ENCODE results near the gene XIAP. TPM values are rescaled to one million over a fixed set of nuclear protein-coding genes. Genes with fewer than 3 reads are reported as not detected.
"Not testable (repeated sequence)": the region's sequence is repeated elsewhere in the genome, so short reads cannot be mapped to it uniquely, and the experiment has no call there.

Gene XIAP
- polyA plus RNA-seq, 6 donors from 2014 or later = 2.5 to 15.8 (median 9.4) TPM

GRCh38 chrX:123849096-123849495, 10.8 kb upstream of the XIAP start:
- Mint-ChIP-seq H3K4me3 (no peak overlapping the region), H3K9me3 (no peaks in the 10 kb centered on the region), H3K27me3 (no peaks in the 10 kb centered on the region), H3K27ac (no peak overlapping the region), H3K36me3 (no peaks in the 10 kb centered on the region), H3K4me1 (peaks cover 0 to 6% (median 0%) of the 10 kb centered on the region in 3 donors)
- DNase-seq = no peak
- no peak for ATAC-seq (ENCODE audit: low read depth in 2 of 2)

- H3K27me3 Mint-ChIP-seq; ATAC-seq (ENCODE audit: low read depth in 2 of 2); DNase-seq; H3K36me3 Mint-ChIP-seq; H3K4me1 Mint-ChIP-seq; H3K9me3 Mint-ChIP-seq; H3K4me3 Mint-ChIP-seq: not testable (repeated sequence)
- H3K27ac Mint-ChIP-seq = peak overlapping the region in 2 of 6 donors; percentile 63 to 96
These were observed 9.9 kb upstream of the XIAP start for GRCh38 chrX:123849906-123850305.

- H3K27ac Mint-ChIP-seq = no peak overlapping the region
These were observed 8.8 kb upstream of the XIAP start for GRCh38 chrX:123851079-123851478.

GRCh38 chrX:123854329-123854728, 5.5 kb upstream of the XIAP start:
- Mint-ChIP-seq H3K27me3 (no peaks in the 10 kb centered on the region), H3K4me3 (no peak overlapping the region), H3K9me3 (peaks cover 0 to 6% (median 0%) of the 10 kb centered on the region in 7 donors), H3K4me1 (peaks cover 4 to 10% (median 4%) of the 10 kb centered on the region in 3 donors), H3K36me3 (no peaks in the 10 kb centered on the region), H3K27ac (peak overlapping the region in 1 of 6 donors; percentile 9)
- ATAC-seq (ENCODE audit: low read depth in 2 of 2) (no peak), DNase-seq (no peak)

More at GRCh38 chrX:123851079-123851478, 8.8 kb upstream of the XIAP start:
- no peak for ATAC-seq (ENCODE audit: low read depth in 2 of 2)
- Mint-ChIP-seq H3K36me3 (no peaks in the 10 kb centered on the region), H3K4me3 (no peak overlapping the region), H3K9me3 (peaks cover 0 to 1% (median 0%) of the 10 kb centered on the region in 7 donors), H3K27me3 (no peaks in the 10 kb centered on the region), H3K4me1 (peaks cover 0 to 6% (median 0%) of the 10 kb centered on the region in 3 donors)
- no peak for DNase-seq

GRCh38 chrX:123859409-123859845, 426 bp upstream of the XIAP start:
- peak overlapping the region; percentile 86 to 97 (median 93) for H3K4me3 Mint-ChIP-seq
- no peaks in the 10 kb centered on the region for H3K27me3 Mint-ChIP-seq
- peaks cover 0 to 6% (median 0%) of the 10 kb centered on the region in 7 donors for H3K9me3 Mint-ChIP-seq
- peak overlapping the region in 5 of 6 donors; percentile 59 to 97 (median 94) for H3K27ac Mint-ChIP-seq
- no peaks in the 10 kb centered on the region for H3K36me3 Mint-ChIP-seq
- peaks cover 5 to 19% (median 6%) of the 10 kb centered on the region in 3 donors for H3K4me1 Mint-ChIP-seq
- DNase-seq (no peak), ATAC-seq (ENCODE audit: low read depth in 2 of 2) (peak; percentile 2 to 5)

GRCh38 chrX:123860983-123861382, 1.1 kb downstream of the XIAP start:
- peak overlapping the region; percentile 81 to 97 (median 88) for H3K27ac Mint-ChIP-seq
- no peaks in the 10 kb centered on the region for H3K27me3 Mint-ChIP-seq
- DNase-seq (no peak), ATAC-seq (ENCODE audit: low read depth in 2 of 2) (no peak)
- H3K4me3 Mint-ChIP-seq = peak overlapping the region; percentile 86 to 97 (median 93)
- H3K9me3 Mint-ChIP-seq = peaks cover 0 to 4% (median 0%) of the 10 kb centered on the region in 7 donors
- H3K4me1 Mint-ChIP-seq = peaks cover 6 to 21% (median 10%) of the 10 kb centered on the region in 3 donors
- no peaks in the 10 kb centered on the region for H3K36me3 Mint-ChIP-seq

- ATAC-seq (ENCODE audit: low read depth in 2 of 2) (no peak), DNase-seq (no peak)
- H3K36me3 Mint-ChIP-seq = no peaks in the 10 kb centered on the region
- no peak overlapping the region for H3K27ac Mint-ChIP-seq
- no peaks in the 10 kb centered on the region for H3K27me3 Mint-ChIP-seq
- no peak overlapping the region for H3K4me3 Mint-ChIP-seq
- H3K9me3 Mint-ChIP-seq = no peaks in the 10 kb centered on the region
- peaks cover 8 to 44% (median 9%) of the 10 kb centered on the region in 3 donors for H3K4me1 Mint-ChIP-seq
These were observed 9.6 kb downstream of the XIAP start for GRCh38 chrX:123869488-123869887.

- peaks cover 4 to 41% (median 9%) of the 10 kb centered on the region in 3 donors for H3K4me1 Mint-ChIP-seq
- ATAC-seq (ENCODE audit: low read depth in 2 of 2) (peak; percentile 25 to 45), DNase-seq (no peak)
- H3K4me3 Mint-ChIP-seq = peak overlapping the region in 2 of 8 donors; percentile 6 to 21
- no peaks in the 10 kb centered on the region for H3K9me3 Mint-ChIP-seq
- H3K27ac Mint-ChIP-seq = peak overlapping the region in 5 of 6 donors; percentile 66 to 87 (median 73)
- no peaks in the 10 kb centered on the region for H3K27me3 Mint-ChIP-seq
- H3K36me3 Mint-ChIP-seq = no peaks in the 10 kb centered on the region
These were observed 11.5 kb downstream of the XIAP start for GRCh38 chrX:123871309-123871708.

- Mint-ChIP-seq H3K27me3 (no peaks in the 10 kb centered on the region), H3K36me3 (no peaks in the 10 kb centered on the region), H3K4me1 (peaks cover 9 to 49% (median 11%) of the 10 kb centered on the region in 3 donors), H3K27ac (peak overlapping the region in 2 of 6 donors; percentile 18 to 87), H3K4me3 (peak overlapping the region in 2 of 8 donors; percentile 20 to 40), H3K9me3 (no peaks in the 10 kb centered on the region)
- no peak for ATAC-seq (ENCODE audit: low read depth in 2 of 2)
- no peak for DNase-seq
These were observed 14.1 kb downstream of the XIAP start for GRCh38 chrX:123873956-123874355.

GRCh38 chrX:123876177-123876576, 16.3 kb downstream of the XIAP start:
- H3K4me1 Mint-ChIP-seq = peaks cover 5 to 42% (median 15%) of the 10 kb centered on the region in 3 donors
- H3K9me3 Mint-ChIP-seq = no peaks in the 10 kb centered on the region
- H3K4me3 Mint-ChIP-seq = peak overlapping the region in 1 of 8 donors; percentile 16
- no peaks in the 10 kb centered on the region for H3K27me3 Mint-ChIP-seq
- H3K36me3 Mint-ChIP-seq = no peaks in the 10 kb centered on the region
- DNase-seq (no peak), ATAC-seq (ENCODE audit: low read depth in 2 of 2) (no peak)
- no peak overlapping the region for H3K27ac Mint-ChIP-seq

GRCh38 chrX:123876844-123877243, 17.0 kb downstream of the XIAP start:
- no peak overlapping the region for H3K4me3 Mint-ChIP-seq
- DNase-seq = no peak
- no peaks in the 10 kb centered on the region for H3K36me3 Mint-ChIP-seq
- H3K27me3 Mint-ChIP-seq = no peaks in the 10 kb centered on the region
- peaks cover 8 to 38% (median 15%) of the 10 kb centered on the region in 3 donors for H3K4me1 Mint-ChIP-seq
- H3K9me3 Mint-ChIP-seq = no peaks in the 10 kb centered on the region
- no peak for ATAC-seq (ENCODE audit: low read depth in 2 of 2)
- H3K27ac Mint-ChIP-seq = peak overlapping the region in 1 of 6 donors; percentile 53

GRCh38 chrX:123878252-123878721, 18.4 kb downstream of the XIAP start:
- peak; percentile 84 to 93 for ATAC-seq (ENCODE audit: low read depth in 2 of 2)
- DNase-seq = peak; percentile 40
- Mint-ChIP-seq H3K9me3 (no peaks in the 10 kb centered on the region), H3K27ac (peak overlapping the region; percentile 30 to 83 (median 73)), H3K27me3 (no peaks in the 10 kb centered on the region), H3K4me1 (peaks cover 8 to 32% (median 15%) of the 10 kb centered on the region in 3 donors), H3K4me3 (peak overlapping the region; percentile 25 to 75 (median 57)), H3K36me3 (no peaks in the 10 kb centered on the region)

- Mint-ChIP-seq H3K9me3 (no peaks in the 10 kb centered on the region), H3K27ac (peak overlapping the region in 3 of 6 donors; percentile 51 to 90 (median 75)), H3K4me3 (peak overlapping the region in 1 of 8 donors; percentile 17), H3K4me1 (peaks cover 8 to 25% (median 15%) of the 10 kb centered on the region in 3 donors), H3K27me3 (no peaks in the 10 kb centered on the region), H3K36me3 (no peaks in the 10 kb centered on the region)
- no peak for DNase-seq
- no peak for ATAC-seq (ENCODE audit: low read depth in 2 of 2)
These were observed 21.5 kb downstream of the XIAP start for GRCh38 chrX:123881330-123881729.

GRCh38 chrX:123882391-123882790, 22.5 kb downstream of the XIAP start:
- Mint-ChIP-seq H3K27me3 (no peaks in the 10 kb centered on the region), H3K9me3 (no peaks in the 10 kb centered on the region), H3K4me3 (no peak overlapping the region), H3K36me3 (no peaks in the 10 kb centered on the region), H3K27ac (peak overlapping the region in 1 of 6 donors; percentile 33), H3K4me1 (peaks cover 8 to 25% (median 11%) of the 10 kb centered on the region in 3 donors)
- ATAC-seq (ENCODE audit: low read depth in 2 of 2) = no peak
- DNase-seq = no peak
